GM18867 (cell line): ENCODE data around the gene C19orf33.

Experiments used
- ATAC-seq: cut with Tn5 transposase; IDR thresholded peaks from one replicate; pipeline ENCODE4 v1.9.1; 2021; ENCODE audit warnings: mild to moderate bottlenecking, moderate library complexity; ENCODE audit not compliant: unreplicated experiment

Gene C19orf33

GRCh38 chr19:38278751-38279150 is 25.3 kb upstream of the C19orf33 start:
- no peak for ATAC-seq

GRCh38 chr19:38280030-38280921 is 23.8 kb upstream of the C19orf33 start:
- no peak for ATAC-seq

GRCh38 chr19:38281811-38282566 is 22.1 kb upstream of the C19orf33 start:
- no peak for ATAC-seq

- no peak for ATAC-seq
Measured at GRCh38 chr19:38283271-38283670, 20.8 kb upstream of the C19orf33 start.

- ATAC-seq = no peak
Measured at GRCh38 chr19:38284422-38284821, 19.6 kb upstream of the C19orf33 start.

- no peak for ATAC-seq
Measured at GRCh38 chr19:38285567-38285966, 18.5 kb upstream of the C19orf33 start.

GRCh38 chr19:38287604-38288003 is 16.4 kb upstream of the C19orf33 start:
- no peak for ATAC-seq

GRCh38 chr19:38288123-38288855 is 15.8 kb upstream of the C19orf33 start:
- ATAC-seq = no peak

- no peak for ATAC-seq
Measured at GRCh38 chr19:38289955-38290354, 14.1 kb upstream of the C19orf33 start.

- ATAC-seq = no peak
Measured at GRCh38 chr19:38290631-38291147, 13.4 kb upstream of the C19orf33 start.

- ATAC-seq = no peak
Measured at GRCh38 chr19:38291855-38292254, 12.2 kb upstream of the C19orf33 start.

- ATAC-seq = no peak
Measured at GRCh38 chr19:38293281-38293680, 10.8 kb upstream of the C19orf33 start.

GRCh38 chr19:38294090-38294489 is 10.0 kb upstream of the C19orf33 start:
- ATAC-seq = no peak

- no peak for ATAC-seq
Measured at GRCh38 chr19:38298821-38299680, 5.0 kb upstream of the C19orf33 start.

- ATAC-seq = no peak
Measured at GRCh38 chr19:38304352-38304865, 358 bp downstream of the C19orf33 start.

- no peak for ATAC-seq
Measured at GRCh38 chr19:38304866-38305429, 897 bp downstream of the C19orf33 start.

- ATAC-seq = no peak
Measured at GRCh38 chr19:38306236-38306635, 2.2 kb downstream of the C19orf33 start.

GRCh38 chr19:38307076-38307475 is 3.0 kb downstream of the C19orf33 start:
- no peak for ATAC-seq

GRCh38 chr19:38307597-38307996 is 3.5 kb downstream of the C19orf33 start:
- ATAC-seq = no peak
